Gastrocnemius medialis (tissue), 4 donors: ENCODE measurements around the gene LRRC49. TPM values are rescaled to one million over a fixed set of nuclear protein-coding genes. Genes with fewer than 3 reads are reported as not detected.

Experiments used
- ATAC-seq, 2 donors: fragments of 150-250 bp; one replicate each; pipeline ENCODE4 v1.9.1; 2016
- DNase-seq, 2 donors: peaks; one replicate each; pipeline ENCODE4 v3.0.0-alpha.2; 2019
- H3K27ac ChIP-seq, 4 donors: fragments of 200-600 bp; sonication (generic); 1 replicate in 1 of 4; 2 replicates in 3 of 4; pipeline ENCODE4 v1.5.1; 2016 to 2018; ENCODE audit warnings: mild to moderate bottlenecking in 2 of 4, moderate library complexity in 1 of 4
- H3K27me3 ChIP-seq, 3 donors: fragments of 200-600 bp; sonication (generic) in 2 of 3; 1 replicate in 1 of 3; 2 replicates in 2 of 3; pipeline versions ENCODE4 v1.5.1 to v1.6.0; 2016 to 2019; ENCODE audit warnings: mild to moderate bottlenecking in 1 of 3, moderate library complexity in 1 of 3
- H3K36me3 ChIP-seq, 2 donors: fragments of 200-600 bp; sonication (generic) in 1 of 2; one replicate each; pipeline ENCODE4 v1.5.1; 2017 to 2018
- H3K4me1 ChIP-seq, 2 donors: fragments of 200-600 bp; sonication (generic) in 1 of 2; one replicate each; pipeline ENCODE4 v1.5.1; 2016 to 2017; ENCODE audit warnings: mild to moderate bottlenecking in 2 of 2
- H3K4me3 ChIP-seq, 4 donors: fragments of 200-600 bp; sonication (generic) in 3 of 4; 1 replicate in 1 of 4; 2 replicates in 3 of 4; pipeline ENCODE4 v1.5.1; 2016 to 2019; ENCODE audit warnings: mild to moderate bottlenecking in 2 of 4
- H3K9me3 ChIP-seq, 3 donors: fragments of 200-600 bp; sonication (generic) in 2 of 3; 1 replicate in 1 of 3; 2 replicates in 2 of 3; pipeline ENCODE4 v1.5.1; 2016 to 2019
- CTCF ChIP-seq, 5 experiments: fragments of 450-650 bp in 3 of 5; fragments of 200-600 bp in 2 of 5; sonication (generic) in 2 of 5; IDR thresholded peaks in 4 of 5; conservative IDR thresholded peaks in 1 of 5; 1 replicate in 4 of 5; 2 replicates in 1 of 5; pipeline ENCODE4 v1.5.1; 2016 to 2019; ENCODE audit warnings: antibody characterized with exemption in 5 of 5, mild to moderate bottlenecking in 3 of 5, moderate library complexity in 3 of 5
- POLR2A ChIP-seq, 2 donors: fragments of 450-650 bp; IDR thresholded peaks; one replicate each; pipeline ENCODE4 v1.6.1; 2017; ENCODE audit warnings: antibody characterized with exemption in 2 of 2, mild to moderate bottlenecking in 2 of 2, moderate library complexity in 2 of 2
- in situ Hi-C, 4 donors: fragments of 200-750 bp; cut with MboI; loops; one replicate each; pipeline versions ENCODE4 v1.15.0 to v1.8.0; 2017; ENCODE audit warnings: low sequenced_read_pairs in 4 of 4
- intact Hi-C: fragments of 100-400 bp; cut with DNase I; formaldehyde crosslinking; loops from one replicate; pipeline ENCODE4 v1.15.1; 2023; ENCODE audit warnings: low total_unique reads
- total RNA-seq, 4 donors: library from RNA; depleted of rRNA; stranded (reverse); fragments of >200 nt; gene quantifications; one replicate each; pipeline versions ENCODE4 v1.1.0 to v1.2.3, GENCODE V29; 2016

Gene LRRC49
- total RNA-seq, 4 donors from 2014 or later, result 0.51 to 5.0 (median 2.8) TPM

GRCh38 chr15:70906842-70907241 is 14.2 kb downstream of the LRRC49 start:
- Histone ChIP-seq H3K27me3 (no peaks in the 10 kb centered on the region), H3K36me3 (peaks cover 0 to 7% of the 10 kb centered on the region in 2 donors), H3K9me3 (no peaks in the 10 kb centered on the region), H3K4me3 (no peak overlapping the region), H3K27ac (no peak overlapping the region), H3K4me1 (peaks cover 0 to 6% of the 10 kb centered on the region in 2 donors)
- TF ChIP-seq CTCF (IDR thresholded peaks at IDR 0.05 in 4 of 5, conservative IDR thresholded peaks at IDR 0.05 in 1 of 5), result no peak
- no peak for TF ChIP-seq POLR2A (IDR thresholded peaks at IDR 0.05)
- in situ Hi-C loops, result no loop called here
- ATAC-seq (no peak), DNase-seq (no peak)
- intact Hi-C loops, result no loop called here

- intact Hi-C loops (no loop called here), in situ Hi-C loops (no loop called here)
- H3K4me1 ChIP-seq, result no peaks in the 10 kb centered on the region
- ATAC-seq (no peak), DNase-seq (no peak)
- TF ChIP-seq POLR2A (IDR thresholded peaks at IDR 0.05) (no peak), CTCF (IDR thresholded peaks at IDR 0.05 in 4 of 5, conservative IDR thresholded peaks at IDR 0.05 in 1 of 5) (peak in 1 of 5 experiments; percentile 20)
- no peaks in the 10 kb centered on the region for H3K9me3 ChIP-seq
- no peak overlapping the region for H3K4me3 ChIP-seq
- H3K36me3 ChIP-seq, result peaks cover 0 to 7% of the 10 kb centered on the region in 2 donors
- no peak overlapping the region for H3K27ac ChIP-seq
- H3K27me3 ChIP-seq, result no peaks in the 10 kb centered on the region
Measured at GRCh38 chr15:70907784-70908471, 15.3 kb downstream of the LRRC49 start.

GRCh38 chr15:70910958-70911357 is 18.3 kb downstream of the LRRC49 start:
- no peak for ATAC-seq

GRCh38 chr15:70912187-70912586 is 19.6 kb downstream of the LRRC49 start:
- Histone ChIP-seq H3K4me3 (no peak overlapping the region), H3K4me1 (no peaks in the 10 kb centered on the region), H3K36me3 (peaks cover 0 to 7% of the 10 kb centered on the region in 2 donors), H3K27me3 (no peaks in the 10 kb centered on the region), H3K27ac (no peak overlapping the region), H3K9me3 (no peaks in the 10 kb centered on the region)
- intact Hi-C loops (no loop called here), in situ Hi-C loops (no loop called here)
- TF ChIP-seq POLR2A (IDR thresholded peaks at IDR 0.05) (no peak), CTCF (IDR thresholded peaks at IDR 0.05 in 4 of 5, conservative IDR thresholded peaks at IDR 0.05 in 1 of 5) (no peak)
- ATAC-seq (no peak), DNase-seq (no peak)

More at GRCh38 chr15:70910958-70911357, 18.3 kb downstream of the LRRC49 start:
- intact Hi-C loops, result no loop called here
- no peaks in the 10 kb centered on the region for H3K27me3 ChIP-seq
- H3K36me3 ChIP-seq, result peaks cover 0 to 7% of the 10 kb centered on the region in 2 donors
- in situ Hi-C loops, result no loop called here
- DNase-seq, result no peak
- H3K9me3 ChIP-seq, result no peaks in the 10 kb centered on the region
- no peak overlapping the region for H3K27ac ChIP-seq
- no peak for TF ChIP-seq CTCF (IDR thresholded peaks at IDR 0.05 in 4 of 5, conservative IDR thresholded peaks at IDR 0.05 in 1 of 5)
- no peak for TF ChIP-seq POLR2A (IDR thresholded peaks at IDR 0.05)
- H3K4me1 ChIP-seq, result no peaks in the 10 kb centered on the region
- no peak overlapping the region for H3K4me3 ChIP-seq
